SU-DHL-6 (cell line): ENCODE data around the gene HSPA1B.

Experiments
- H2AFZ ChIP-seq: fragments of 200-600 bp; sonication (generic); 2 replicates; pipeline ENCODE4 v1.6.1; 2014; ENCODE audit warnings: low read depth, mild to moderate bottlenecking, moderate library complexity, mixed read lengths, antibody characterized with exemption, low read length; ENCODE audit not compliant: severe bottlenecking
- H3F3A ChIP-seq: fragments of 200-600 bp; shearing (Covaris generic); 2 replicates; pipeline ENCODE4 v1.6.0; 2016; ENCODE audit warnings: antibody characterized with exemption, mild to moderate bottlenecking; ENCODE audit not compliant: insufficient read depth
- H3K27ac ChIP-seq: fragments of 200-600 bp; sonication (generic); 2 replicates; pipeline ENCODE4 v1.5.1; 2016; ENCODE audit warnings: low read depth, mild to moderate bottlenecking, low read length, moderate library complexity, mixed read lengths
- H3K27me3 ChIP-seq: fragments of 200-600 bp; sonication (generic), shearing (Covaris generic); 2 replicates; pipeline ENCODE4 v1.6.0; 2014; ENCODE audit warnings: mild to moderate bottlenecking, low read length
- H3K36me3 ChIP-seq: fragments of 200-600 bp; sonication (generic); 2 replicates; pipeline ENCODE4 v1.6.1; 2014; ENCODE audit warnings: mild to moderate bottlenecking, low read length, mixed read lengths
- H3K4me2 ChIP-seq: fragments of 300-600, 200-600 bp; shearing (Covaris generic), sonication (generic); 2 replicates; pipeline ENCODE4 v1.6.0; 2014; ENCODE audit warnings: low read length, low read depth, mild to moderate bottlenecking; ENCODE audit not compliant: poor library complexity, severe bottlenecking
- H3K4me3 ChIP-seq: fragments of 200-600 bp; sonication (generic); 2 replicates; pipeline ENCODE4 v1.5.1; 2014; ENCODE audit warnings: antibody characterized with exemption, low read length, mild to moderate bottlenecking, mixed read lengths; ENCODE audit not compliant: insufficient read depth, poor library complexity, severe bottlenecking
- H3K79me2 ChIP-seq: fragments of 200-600 bp; sonication (generic); 2 replicates; pipeline ENCODE4 v1.6.1; 2014; ENCODE audit warnings: mild to moderate bottlenecking, low read length, moderate library complexity; ENCODE audit not compliant: insufficient read depth
- H3K9ac ChIP-seq: fragments of 200-600 bp; sonication (generic); 2 replicates; pipeline ENCODE4 v1.7.0; 2014; ENCODE audit warnings: mild to moderate bottlenecking, low read length
- H3K9me2 ChIP-seq: fragments of 200-600 bp; sonication (generic); replicated peaks from 2 replicates; pipeline ENCODE4 v1.6.1; 2014; ENCODE audit warnings: low read length; ENCODE audit not compliant: insufficient read depth
- H3K9me3 ChIP-seq: fragments of 200-600 bp; sonication (generic); 2 replicates; pipeline ENCODE4 v1.6.1; 2014; ENCODE audit warnings: low read length, mixed read lengths; ENCODE audit not compliant: insufficient read depth
- H4K20me1 ChIP-seq: fragments of 200-600 bp; sonication (generic); 2 replicates; pipeline ENCODE4 v1.6.1; 2014; ENCODE audit warnings: low read depth, mild to moderate bottlenecking, antibody characterized with exemption, low read length, moderate library complexity, mixed read lengths
- EZH2phosphoT487 ChIP-seq: fragments of 200-600 bp; sonication (generic), shearing (Covaris generic); conservative IDR thresholded peaks from 2 replicates; pipeline ENCODE4 v1.6.1; 2018; ENCODE audit warnings: mild to moderate bottlenecking, antibody characterized with exemption, low read length, moderate library complexity, mixed read lengths
- TF ChIP-seq, protein P1 (sequence below): fragments of 200-600 bp; sonication (generic); IDR thresholded peaks from one replicate; pipeline ENCODE4 v1.5.1; 2017; ENCODE audit warnings: antibody characterized with exemption, mild to moderate bottlenecking, low read length, moderate library complexity; ENCODE audit not compliant: insufficient read depth, poor library complexity, severe bottlenecking

The HSPA1B gene

DNA sequence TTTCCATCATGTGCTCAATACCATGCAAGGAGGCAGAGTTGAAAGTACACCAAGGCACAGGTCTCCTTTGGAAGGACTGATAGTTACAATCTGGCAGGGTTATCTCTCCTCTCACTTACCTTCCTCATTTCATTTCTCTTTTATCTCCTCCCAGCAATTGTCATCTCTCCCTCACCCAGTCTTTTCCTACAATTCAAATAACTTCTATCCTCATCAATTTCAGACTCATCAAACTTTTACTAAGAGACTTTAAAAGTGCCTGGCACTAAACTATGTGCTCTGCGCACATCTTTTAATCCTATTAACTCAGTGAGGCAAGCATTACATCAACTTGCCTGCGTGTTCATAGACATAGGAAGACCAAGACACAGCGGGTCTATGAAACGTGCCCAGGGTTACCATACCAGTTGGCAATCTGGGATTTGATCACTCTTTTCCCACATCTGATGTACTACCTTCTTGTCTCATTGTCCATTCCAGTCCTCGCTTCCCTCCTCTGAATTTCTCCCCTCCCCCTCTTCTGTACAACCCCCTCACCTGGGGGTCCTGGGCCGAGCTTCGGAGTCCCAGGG lies 33.2 kb upstream of the HSPA1B start:
- no peak for TF ChIP-seq EZH2phosphoT487
- TF ChIP-seq, protein P1, sequence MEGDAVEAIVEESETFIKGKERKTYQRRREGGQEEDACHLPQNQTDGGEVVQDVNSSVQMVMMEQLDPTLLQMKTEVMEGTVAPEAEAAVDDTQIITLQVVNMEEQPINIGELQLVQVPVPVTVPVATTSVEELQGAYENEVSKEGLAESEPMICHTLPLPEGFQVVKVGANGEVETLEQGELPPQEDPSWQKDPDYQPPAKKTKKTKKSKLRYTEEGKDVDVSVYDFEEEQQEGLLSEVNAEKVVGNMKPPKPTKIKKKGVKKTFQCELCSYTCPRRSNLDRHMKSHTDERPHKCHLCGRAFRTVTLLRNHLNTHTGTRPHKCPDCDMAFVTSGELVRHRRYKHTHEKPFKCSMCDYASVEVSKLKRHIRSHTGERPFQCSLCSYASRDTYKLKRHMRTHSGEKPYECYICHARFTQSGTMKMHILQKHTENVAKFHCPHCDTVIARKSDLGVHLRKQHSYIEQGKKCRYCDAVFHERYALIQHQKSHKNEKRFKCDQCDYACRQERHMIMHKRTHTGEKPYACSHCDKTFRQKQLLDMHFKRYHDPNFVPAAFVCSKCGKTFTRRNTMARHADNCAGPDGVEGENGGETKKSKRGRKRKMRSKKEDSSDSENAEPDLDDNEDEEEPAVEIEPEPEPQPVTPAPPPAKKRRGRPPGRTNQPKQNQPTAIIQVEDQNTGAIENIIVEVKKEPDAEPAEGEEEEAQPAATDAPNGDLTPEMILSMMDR: no peak
- peak overlapping the region; percentile 8 for H2AFZ ChIP-seq
- no peaks in the 10 kb centered on the region for H3K9me3 ChIP-seq
- peaks cover 12% of the 10 kb centered on the region for H3K36me3 ChIP-seq
- H3K9me2 ChIP-seq: no peaks in the 10 kb centered on the region
- H3K4me2 ChIP-seq: peak overlapping the region; percentile 83
- peaks cover 32% of the 10 kb centered on the region for H3K79me2 ChIP-seq
- peak overlapping the region; percentile 66 for H3K27ac ChIP-seq
- no peaks in the 10 kb centered on the region for H3K27me3 ChIP-seq
- H3F3A ChIP-seq: peaks cover 52% of the 10 kb centered on the region
- H3K9ac ChIP-seq: peak overlapping the region; percentile 94
- H4K20me1 ChIP-seq: no peaks in the 10 kb centered on the region
- H3K4me3 ChIP-seq: peak overlapping the region; percentile 77

DNA sequence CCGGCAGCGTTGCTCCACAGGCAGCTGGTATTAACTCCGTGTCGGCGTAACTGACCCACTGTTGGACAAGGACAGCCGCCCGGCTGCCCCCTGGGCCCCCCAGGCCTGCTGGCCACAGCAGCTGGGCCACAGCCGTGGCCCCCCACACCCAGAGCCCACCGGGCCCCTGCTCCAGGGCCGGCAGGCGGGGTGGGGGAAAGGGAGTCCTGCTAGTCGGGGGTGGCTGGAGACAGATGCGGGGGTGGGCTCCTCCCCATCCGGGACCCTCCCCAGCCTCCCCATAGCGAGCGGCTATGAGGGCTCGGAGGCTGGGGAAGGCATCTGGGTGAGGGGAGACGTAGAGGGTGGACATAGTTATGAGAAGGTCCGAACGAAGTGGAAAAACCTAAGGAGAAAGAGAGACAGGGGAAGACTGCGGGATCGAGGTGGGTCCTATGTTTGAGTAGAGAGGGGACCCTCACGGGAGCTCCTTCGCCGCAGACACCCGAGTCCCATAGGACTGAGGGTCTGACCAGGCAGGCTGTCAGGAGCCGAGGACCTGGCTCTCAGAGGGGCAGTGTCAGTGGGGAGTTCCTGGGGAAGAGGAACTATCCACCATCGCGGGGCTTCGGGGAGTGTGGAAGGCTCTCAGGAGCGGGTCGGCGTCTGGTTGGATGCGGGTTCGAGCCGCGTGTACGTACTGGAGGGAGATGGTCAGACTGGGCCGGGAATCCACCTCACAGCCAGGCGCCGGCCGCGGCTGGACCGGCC lies 32.5 kb upstream of the HSPA1B start:
- H3K9me3 ChIP-seq: no peaks in the 10 kb centered on the region
- H3K9me2 ChIP-seq: no peaks in the 10 kb centered on the region
- H3K36me3 ChIP-seq: peaks cover 11% of the 10 kb centered on the region
- H3K27me3 ChIP-seq: no peaks in the 10 kb centered on the region
- H4K20me1 ChIP-seq: no peaks in the 10 kb centered on the region
- peak overlapping the region; percentile 66 for H3K27ac ChIP-seq
- peak overlapping the region; percentile 83 for H3K4me2 ChIP-seq
- peaks cover 36% of the 10 kb centered on the region for H3K79me2 ChIP-seq
- peak overlapping the region; percentile 8 for H2AFZ ChIP-seq
- peak overlapping the region; percentile 94 for H3K9ac ChIP-seq
- H3K4me3 ChIP-seq: peak overlapping the region; percentile 77
- no peak for TF ChIP-seq EZH2phosphoT487
- TF ChIP-seq, protein P1: no peak
- peaks cover 54% of the 10 kb centered on the region for H3F3A ChIP-seq

DNA sequence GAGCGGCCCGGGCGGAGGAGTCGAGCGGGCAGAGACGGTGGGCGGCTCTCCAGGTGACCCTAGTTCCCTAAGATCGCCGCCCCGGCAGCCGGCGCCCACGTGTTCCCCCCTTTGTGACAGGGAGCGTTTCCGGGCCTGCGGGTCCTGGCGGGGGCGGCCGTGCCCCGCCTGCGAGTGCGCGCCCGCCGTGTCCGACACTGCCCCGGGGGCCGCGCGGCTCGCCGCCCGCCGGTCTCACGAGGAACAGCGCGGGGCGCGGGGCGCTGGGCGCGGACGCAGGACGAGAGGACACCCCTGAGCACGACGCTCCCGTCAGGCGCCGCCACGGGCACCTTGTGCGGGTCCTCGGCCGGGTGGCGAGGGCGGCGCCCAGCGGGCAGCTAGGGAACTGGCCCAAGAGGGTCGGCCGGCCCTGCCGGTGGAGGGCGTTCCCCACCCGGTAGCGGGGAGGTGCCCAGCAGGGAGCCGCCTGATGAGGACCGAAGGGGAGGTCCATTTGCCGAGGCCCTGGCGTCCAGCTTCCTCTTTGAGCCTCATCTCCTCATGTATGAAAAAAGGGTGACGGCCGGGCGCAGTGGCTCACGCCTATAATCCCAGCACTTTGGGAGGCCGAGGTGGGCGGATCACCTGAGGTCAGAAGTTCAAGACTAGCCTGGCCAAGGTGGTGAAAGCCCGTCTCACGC lies 31.8 kb upstream of the HSPA1B start, which contains the start of gene VARS1:
TSS of gene VARS1 (minus strand) at position 137 of the 683 bp plus-strand sequence. CDS start 535 bp downstream, outside the sequence.
- Histone ChIP-seq H3F3A (peaks cover 50% of the 10 kb centered on the region), H3K79me2 (peaks cover 36% of the 10 kb centered on the region)

More for the DNA sequence above, 31.8 kb upstream of the HSPA1B start, which contains the start of gene VARS1:
- Histone ChIP-seq H3K4me3 (peak within 1 kb of the TSS; percentile 77), H3K4me2 (peak within 1 kb of the TSS; percentile 83), H4K20me1 (no peaks in the 10 kb centered on the region), H3K27ac (peak within 1 kb of the TSS; percentile 66), H3K27me3 (no peaks in the 10 kb centered on the region), H3K36me3 (peaks cover 6% of the 10 kb centered on the region), H3K9me2 (no peaks in the 10 kb centered on the region), H2AFZ (peak within 1 kb of the TSS; percentile 31), H3K9ac (peak within 1 kb of the TSS; percentile 94), H3K9me3 (no peaks in the 10 kb centered on the region)
- TF ChIP-seq, protein P1: peak; percentile 81
- no peak for TF ChIP-seq EZH2phosphoT487
